GM12892 (cell line): ENCODE results near the gene C9orf153.

ENCODE experiments used
- POLR2A ChIP-seq: IDR thresholded peaks from 2 replicates; pipeline ENCODE4 v1.6.1; 2011; ENCODE audit warnings: low read depth, low read length, control low read depth
- POLR2AphosphoS5 ChIP-seq: IDR thresholded peaks from 2 replicates; pipeline ENCODE4 v1.6.1; 2011; ENCODE audit warnings: low read depth, low read length, control low read depth

DNA sequence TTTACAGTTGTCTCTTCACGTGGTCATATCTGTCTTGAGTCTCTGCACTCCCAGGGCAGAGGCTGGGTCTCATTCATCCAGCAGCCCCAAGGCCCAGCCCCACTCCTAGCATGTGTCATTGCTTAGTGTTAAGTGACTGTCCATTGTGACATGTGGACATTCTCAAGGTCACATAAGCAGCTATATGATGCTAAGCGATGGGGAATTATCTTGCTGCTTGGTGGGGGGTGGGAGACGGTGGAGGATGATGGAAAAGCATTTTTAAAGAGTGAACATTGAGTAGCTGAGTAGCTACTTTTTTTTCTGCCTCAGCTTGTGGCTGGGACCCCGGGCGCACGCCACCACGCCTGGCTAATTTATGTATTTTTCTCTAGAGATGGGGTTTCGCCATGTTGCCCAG is at the start of gene C9orf153:
- TF ChIP-seq POLR2A (no peak), POLR2AphosphoS5 (no peak)
